NCI-H1930 (cell line): ENCODE results near the gene ADCY5.
A peak's percentile ranks its signal among the peaks of the same experiment; 100 is the strongest.

Experiments
- DNase-seq, 2 experiments: peaks; one replicate each; lab custom pipeline; 2025; lab: John Stamatoyannopoulos, UW

Gene ADCY5

DNA sequence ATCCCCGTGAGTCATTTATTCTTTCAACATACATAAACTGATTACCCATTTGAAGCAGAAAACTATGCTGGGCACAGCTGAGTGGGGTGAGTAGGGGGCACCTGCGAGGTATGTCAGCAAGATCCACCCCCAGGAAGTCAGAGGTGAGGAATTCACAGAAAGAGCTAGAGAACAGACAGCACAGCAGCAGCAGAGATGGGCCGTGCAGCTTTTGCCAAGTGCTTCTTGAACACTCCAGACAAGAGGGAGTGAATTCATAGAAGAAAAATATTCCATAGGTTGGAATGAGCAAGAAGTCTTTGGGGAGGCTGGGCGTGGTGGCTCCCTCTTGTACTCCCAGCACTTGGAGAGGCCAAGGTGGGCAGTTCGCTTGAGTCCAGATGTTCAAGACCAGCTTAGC, 9.4 kb upstream of the ADCY5 start:
- no peak for DNase-seq

DNA sequence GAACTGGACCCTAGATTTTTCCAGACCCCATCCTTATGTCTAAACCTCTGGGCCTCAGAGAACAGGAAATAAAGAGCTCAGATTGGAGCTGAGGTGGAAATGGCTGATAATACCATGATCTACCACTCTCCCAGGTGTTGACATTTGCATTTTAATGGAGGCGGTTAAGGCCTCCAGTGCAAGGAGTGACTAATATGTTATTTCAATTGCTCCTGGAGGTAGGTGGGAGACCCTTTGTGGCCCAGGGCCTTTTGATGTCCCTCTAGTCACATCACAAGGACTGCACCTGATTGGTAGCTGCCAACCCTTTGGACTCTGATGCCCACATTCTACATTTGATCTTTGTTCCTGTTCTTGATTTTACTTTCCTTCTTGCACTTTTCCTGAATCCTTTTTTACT, 9.0 kb upstream of the ADCY5 start:
- no peak for DNase-seq

- DNase-seq, result no peak
Measured at GRCh38 chr3:123453675-123454074, 4.8 kb upstream of the ADCY5 start.

DNA sequence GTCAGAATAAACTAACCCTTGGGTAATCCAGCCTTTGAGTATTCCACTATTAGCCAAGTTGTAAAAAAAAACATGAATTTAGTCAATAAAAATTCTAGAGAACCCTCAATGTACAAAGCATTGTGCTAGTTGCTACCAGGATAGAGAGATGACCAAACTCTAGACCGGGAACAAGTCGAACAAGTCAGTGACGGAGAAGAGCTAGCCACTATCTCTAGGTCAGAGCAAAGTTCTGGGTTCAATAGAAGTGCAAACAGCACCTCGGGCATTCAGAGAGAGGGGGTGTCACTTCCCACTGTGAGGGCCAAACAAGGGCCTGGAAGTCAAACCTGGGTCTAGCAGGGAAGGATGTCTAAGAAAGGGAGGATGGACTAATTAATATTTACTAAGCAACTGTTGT, 2.3 kb upstream of the ADCY5 start:
- no peak for DNase-seq

GRCh38 chr3:123449997-123450604, 1.2 kb upstream of the ADCY5 start:
- peak; percentile 39 to 70 for DNase-seq

- DNase-seq, result peak in 1 of 2 experiments; percentile 39
Measured at GRCh38 chr3:123449102-123449996, 459 bp upstream of the ADCY5 start.

GRCh38 chr3:123447749-123448517, 957 bp downstream of the ADCY5 start:
- peak; percentile 23 to 66 for DNase-seq

DNA sequence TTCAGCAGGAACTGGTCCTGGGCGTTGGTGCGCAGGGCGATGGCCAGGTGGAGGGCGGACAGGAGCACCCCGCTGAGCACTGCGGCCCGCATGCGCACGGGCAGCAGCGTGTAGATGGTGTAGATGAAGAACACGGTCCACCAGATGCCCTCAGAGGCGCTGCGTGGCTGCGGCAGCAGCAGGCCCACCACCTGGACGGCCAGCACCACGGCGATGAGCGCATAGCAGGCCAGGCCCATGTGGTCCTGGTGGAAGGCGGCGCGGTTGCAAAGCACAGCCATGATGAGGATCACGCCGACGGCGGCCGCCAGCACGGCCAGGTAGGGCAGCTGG, 1.5 kb downstream of the ADCY5 start:
- peak in 1 of 2 experiments; percentile 24 for DNase-seq

GRCh38 chr3:123446610-123447109, 2.2 kb downstream of the ADCY5 start:
- no peak for DNase-seq

GRCh38 chr3:123446210-123446609, 2.7 kb downstream of the ADCY5 start:
- DNase-seq, result no peak

DNA sequence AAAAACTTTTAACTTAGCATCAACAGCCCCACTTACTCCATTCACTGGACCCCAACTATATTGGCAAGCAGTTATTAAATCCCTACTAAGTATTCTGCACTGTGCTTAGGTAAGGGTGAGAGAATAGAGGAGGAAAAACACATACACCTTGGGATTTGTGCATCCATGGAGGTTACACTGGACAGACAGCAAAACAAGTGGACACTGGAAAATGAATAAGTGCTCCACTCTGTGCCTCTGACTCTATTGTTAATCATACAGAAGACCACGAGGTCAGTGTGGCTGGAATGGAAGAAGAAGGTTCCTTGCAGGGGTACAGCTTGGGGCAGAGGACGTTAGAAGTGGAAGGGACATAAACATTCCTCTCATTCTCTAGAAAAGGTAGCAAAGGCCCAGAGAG, 3.2 kb downstream of the ADCY5 start:
- no peak for DNase-seq

DNA sequence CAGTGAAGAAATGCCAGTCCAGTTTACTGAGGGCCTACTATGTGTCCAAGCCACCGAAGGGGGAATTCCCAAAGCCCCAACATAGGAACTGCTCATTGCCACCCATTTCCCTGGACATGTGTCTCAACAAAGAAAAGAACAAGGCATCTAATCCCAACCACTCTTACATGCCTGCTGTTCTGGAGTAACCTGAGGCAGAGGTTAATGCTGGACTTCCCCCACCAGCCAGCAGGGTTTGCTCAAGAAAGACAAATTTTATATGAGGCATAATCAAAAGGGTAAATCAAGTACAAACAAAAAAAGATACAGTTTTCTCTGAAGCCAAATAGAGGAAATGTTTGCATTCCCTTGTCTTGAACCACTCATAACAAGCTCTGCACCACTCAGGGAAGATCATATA, 4.1 kb downstream of the ADCY5 start:
- DNase-seq, result no peak

GRCh38 chr3:123444023-123444422, 4.9 kb downstream of the ADCY5 start:
- DNase-seq, result no peak

- no peak for DNase-seq
Measured at GRCh38 chr3:123442908-123443307, 6.0 kb downstream of the ADCY5 start.

DNA sequence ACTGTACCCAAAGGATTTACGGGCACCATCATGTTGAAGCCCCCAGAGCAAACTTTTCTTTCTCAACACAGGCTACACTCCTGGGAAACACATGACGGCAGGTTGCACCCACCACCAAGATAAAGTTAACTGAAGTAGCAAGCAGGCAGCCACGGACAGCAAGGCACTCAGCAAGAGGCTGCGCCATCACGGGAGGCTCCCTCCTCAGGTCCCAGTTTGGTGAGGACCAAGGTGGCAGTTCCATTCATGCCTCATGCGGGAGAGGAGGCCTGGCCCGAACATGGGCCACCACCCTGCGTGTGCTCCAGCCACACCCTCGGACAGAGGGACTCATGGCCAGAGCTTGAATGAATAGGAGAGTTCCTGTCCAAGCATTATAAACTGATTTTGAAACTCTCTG, 6.8 kb downstream of the ADCY5 start:
- DNase-seq, result no peak

DNA sequence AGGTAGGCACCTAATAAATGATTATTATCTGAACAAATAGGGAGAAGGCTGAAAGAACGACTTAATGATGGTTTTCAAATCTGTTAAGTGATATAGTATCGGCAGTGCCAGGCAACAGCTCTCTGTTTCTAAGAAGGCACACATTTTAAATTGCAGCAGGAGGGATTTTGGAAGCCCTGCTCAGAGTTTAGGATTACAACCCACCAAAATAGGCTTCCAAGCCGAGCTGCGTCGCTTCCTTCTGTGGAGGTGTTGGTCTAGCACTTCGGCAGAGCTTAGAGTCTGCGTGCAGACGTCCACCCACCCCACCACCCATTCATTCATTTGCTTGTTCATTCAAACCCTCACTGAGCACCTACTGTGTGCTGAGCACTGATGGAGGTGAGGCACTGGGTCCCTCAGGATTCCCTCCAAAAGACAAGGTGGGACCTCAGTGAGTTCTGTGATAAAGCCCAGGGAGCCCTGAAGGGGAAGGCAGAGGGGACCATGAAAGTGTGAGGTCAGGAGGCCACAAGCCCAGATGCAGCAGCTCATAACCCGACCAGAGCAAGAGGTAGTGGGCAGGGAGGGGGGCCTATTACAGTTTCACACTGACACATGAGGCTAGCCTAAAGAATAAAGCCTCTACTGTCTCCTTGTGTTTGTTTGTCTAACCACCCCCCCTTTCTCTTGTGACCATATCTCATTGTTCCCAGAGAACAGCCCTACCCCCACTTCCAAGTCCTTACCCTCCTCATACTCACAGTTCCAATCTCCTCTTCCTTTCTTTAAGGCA, 8.9 kb downstream of the ADCY5 start:
- DNase-seq, result no peak

- DNase-seq, result no peak
Measured at GRCh38 chr3:123432832-123433523, 15.9 kb downstream of the ADCY5 start.

- DNase-seq, result no peak
Measured at GRCh38 chr3:123431658-123432324, 17.1 kb downstream of the ADCY5 start.

DNA sequence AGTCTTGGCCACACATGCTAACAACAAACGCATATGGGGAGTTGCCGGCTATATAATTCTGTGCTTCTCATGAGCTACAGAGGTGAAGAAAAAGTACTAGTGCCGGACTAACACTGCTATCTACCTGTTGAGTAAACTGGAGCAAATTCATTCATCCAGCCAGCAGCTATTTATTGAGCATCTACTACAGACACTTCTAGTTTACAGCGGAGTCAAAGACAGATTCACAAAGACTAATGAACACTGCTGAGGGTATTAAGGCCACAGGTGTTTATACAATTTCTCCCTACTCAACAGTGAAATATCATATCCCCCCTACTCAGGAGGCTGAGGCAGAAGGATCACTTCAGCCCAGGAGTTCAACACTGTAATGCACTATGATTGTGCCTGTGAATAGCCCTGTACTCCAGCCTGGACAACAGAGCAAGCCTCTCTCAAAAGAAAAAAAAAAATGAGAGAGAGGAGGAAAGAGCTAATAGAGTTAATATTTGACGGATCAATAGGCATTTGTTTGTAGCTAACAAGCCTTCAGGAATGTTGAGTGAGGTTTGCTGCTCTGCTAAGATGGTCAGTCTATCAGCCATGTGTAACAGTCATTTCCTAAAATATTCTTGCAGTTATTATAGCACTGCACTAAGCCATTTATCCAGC, 17.8 kb downstream of the ADCY5 start:
- no peak for DNase-seq

GRCh38 chr3:123430266-123430665, 18.6 kb downstream of the ADCY5 start:
- DNase-seq, result no peak
